NT2/D1 (cell line): ENCODE results near the gene AFF3.

ENCODE experiments used
- DNase-seq: peaks from one replicate; pipeline ENCODE4 v3.0.0-alpha.2; 2011; ENCODE audit warnings: low read depth, low spot score
- H3K27me3 ChIP-seq: 2 replicates; pipeline ENCODE4 v1.6.0; 2011; ENCODE audit warnings: mild to moderate bottlenecking; ENCODE audit not compliant: insufficient read length, insufficient read depth
- H3K36me3 ChIP-seq: 2 replicates; pipeline ENCODE4 v1.6.1; 2011; ENCODE audit warnings: mild to moderate bottlenecking, low read length, mixed read lengths; ENCODE audit not compliant: insufficient read depth, insufficient read length
- H3K4me1 ChIP-seq: 2 replicates; pipeline ENCODE4 v1.5.1; 2011; ENCODE audit not compliant: insufficient read depth, insufficient read length
- H3K4me3 ChIP-seq: 2 replicates; pipeline ENCODE4 v1.5.1; 2011; ENCODE audit warnings: low read depth; ENCODE audit not compliant: insufficient read length
- H3K9ac ChIP-seq: 2 replicates; pipeline ENCODE4 v1.6.0; 2011; ENCODE audit warnings: low read depth; ENCODE audit not compliant: insufficient read length
- H3K9me3 ChIP-seq: 2 replicates; pipeline ENCODE4 v1.5.1; 2011; ENCODE audit warnings: mild to moderate bottlenecking, low read length; ENCODE audit not compliant: insufficient read depth
- SUZ12 ChIP-seq: IDR thresholded peaks from 2 replicates; pipeline ENCODE4 v1.6.1; 2011; ENCODE audit not compliant: insufficient read length, insufficient read depth; ENCODE audit errors: extremely low read depth
- YY1 ChIP-seq: IDR thresholded peaks from 2 replicates; pipeline ENCODE4 v1.6.1; 2011; ENCODE audit not compliant: insufficient read length, insufficient read depth
- ZNF274 ChIP-seq: IDR thresholded peaks from 2 replicates; pipeline ENCODE4 v1.6.1; 2011; ENCODE audit warnings: mild to moderate bottlenecking, low read depth, low read length

AFF3 gene

GRCh38 chr2:100142393-100142792 lies at the start of gene AFF3:
AFF3 (minus strand) TSS chr2:100142590; CDS start chr2:100104454, 38,136 bp downstream.
- TF ChIP-seq YY1 (no peak), SUZ12 (no peak), ZNF274 (no peak)
- H3K36me3 ChIP-seq, result no peaks in the 10 kb centered on the region
- H3K27me3 ChIP-seq, result peaks cover 61% of the 10 kb centered on the region
- H3K9ac ChIP-seq, result no peak within 1 kb of the TSS
- H3K9me3 ChIP-seq, result no peaks in the 10 kb centered on the region
- DNase-seq, result no peak
- H3K4me3 ChIP-seq, result no peak within 1 kb of the TSS
- H3K4me1 ChIP-seq, result no peaks in the 10 kb centered on the region

- DNase-seq, result no peak
- Histone ChIP-seq H3K4me1 (peaks cover 2% of the 10 kb centered on the region), H3K36me3 (no peaks in the 10 kb centered on the region), H3K9ac (no peak overlapping the region), H3K27me3 (peaks cover 61% of the 10 kb centered on the region), H3K9me3 (peaks cover 12% of the 10 kb centered on the region; the same call in 1 of the 2 replicates), H3K4me3 (no peak overlapping the region)
- no peak for TF ChIP-seq SUZ12
- no peak for TF ChIP-seq ZNF274
- TF ChIP-seq YY1, result no peak
Measured at GRCh38 chr2:100189387-100189786, 47.0 kb upstream of the AFF3 start.

- peaks cover 2% of the 10 kb centered on the region for H3K4me1 ChIP-seq
- no peaks in the 10 kb centered on the region for H3K36me3 ChIP-seq
- H3K4me3 ChIP-seq, result no peak overlapping the region
- peaks cover 72% of the 10 kb centered on the region for H3K27me3 ChIP-seq
- TF ChIP-seq YY1 (no peak), SUZ12 (no peak), ZNF274 (no peak)
- H3K9me3 ChIP-seq, result peaks cover 12% of the 10 kb centered on the region; the same call in 1 of the 2 replicates
- peak; percentile 25 for DNase-seq
- no peak overlapping the region for H3K9ac ChIP-seq
Measured at GRCh38 chr2:100188326-100188725, 45.9 kb upstream of the AFF3 start.

GRCh38 chr2:100186126-100186525 lies 43.7 kb upstream of the AFF3 start:
- no peak for DNase-seq

GRCh38 chr2:100185516-100185915 lies 43.1 kb upstream of the AFF3 start:
- peaks cover 6% of the 10 kb centered on the region for H3K4me1 ChIP-seq
- H3K36me3 ChIP-seq, result no peaks in the 10 kb centered on the region
- H3K9ac ChIP-seq, result no peak overlapping the region
- no peaks in the 10 kb centered on the region for H3K9me3 ChIP-seq
- H3K4me3 ChIP-seq, result no peak overlapping the region
- no peak for DNase-seq
- TF ChIP-seq YY1, result no peak
- H3K27me3 ChIP-seq, result peaks cover 91% of the 10 kb centered on the region

More at GRCh38 chr2:100186126-100186525, 43.7 kb upstream of the AFF3 start:
- no peak overlapping the region for H3K9ac ChIP-seq
- H3K27me3 ChIP-seq, result peaks cover 85% of the 10 kb centered on the region
- no peaks in the 10 kb centered on the region for H3K9me3 ChIP-seq
- TF ChIP-seq ZNF274, result no peak
- TF ChIP-seq YY1, result no peak
- TF ChIP-seq SUZ12, result no peak
- H3K4me3 ChIP-seq, result no peak overlapping the region
- no peaks in the 10 kb centered on the region for H3K36me3 ChIP-seq
- peaks cover 6% of the 10 kb centered on the region for H3K4me1 ChIP-seq

GRCh38 chr2:100185105-100185504 lies 42.7 kb upstream of the AFF3 start:
- H3K27me3 ChIP-seq, result peaks cover 95% of the 10 kb centered on the region
- peaks cover 6% of the 10 kb centered on the region for H3K4me1 ChIP-seq
- no peak for DNase-seq
- H3K4me3 ChIP-seq, result no peak overlapping the region
- TF ChIP-seq SUZ12, result no peak
- TF ChIP-seq ZNF274, result no peak
- no peak overlapping the region for H3K9ac ChIP-seq
- no peaks in the 10 kb centered on the region for H3K9me3 ChIP-seq
- H3K36me3 ChIP-seq, result no peaks in the 10 kb centered on the region

GRCh38 chr2:100184055-100184737 lies 41.8 kb upstream of the AFF3 start:
- no peak for TF ChIP-seq SUZ12
- TF ChIP-seq ZNF274, result no peak
- no peak for TF ChIP-seq YY1
- no peaks in the 10 kb centered on the region for H3K36me3 ChIP-seq
- H3K4me1 ChIP-seq, result peaks cover 6% of the 10 kb centered on the region
- no peaks in the 10 kb centered on the region for H3K9me3 ChIP-seq
- H3K27me3 ChIP-seq, result peaks cover 96% of the 10 kb centered on the region
- H3K4me3 ChIP-seq, result no peak overlapping the region
- H3K9ac ChIP-seq, result no peak overlapping the region
- DNase-seq, result no peak
